IMR-90 (cell line): Measurements from ENCODE around the gene ZCCHC3. TPM values are rescaled to one million over a fixed set of nuclear protein-coding genes. Genes with fewer than 3 reads are reported as not detected.

Source experiments
- ATAC-seq: fragments of 200-7000 bp; cut with Tn5 transposase; 2 replicates; pipeline ENCODE4 v1.9.1; 2020; ENCODE audit warnings: low read depth, mild to moderate bottlenecking, moderate library complexity
- BruUV-seq: library from RNA; stranded (reverse); fragments of 400-500 nt; replicated peaks from 2 replicates; lab custom pipeline; 2021; lab: Mats Ljungman, UMichigan
- CTCF ChIA-PET: fragments of 300-600 bp; formaldehyde crosslinking; extraction: SDS; loops from one replicate; lab custom pipeline; 2021; ENCODE audit warnings: antibody characterized with exemption; lab: Yijun Ruan, JAX
- POLR2A ChIA-PET: fragments of 300-600 bp; sonication (Branson Sonifier 250); formaldehyde crosslinking; loops from one replicate; lab custom pipeline; 2022; ENCODE audit warnings: antibody characterized with exemption; ENCODE audit not compliant: unreplicated experiment; lab: Charles Lee
- DNase-seq: peaks from one replicate; pipeline ENCODE4 v3.0.0; 2013
- H2AFZ ChIP-seq: replicated peaks from 2 replicates; pipeline ENCODE3; 2013; ENCODE audit warnings: low read length, mild to moderate bottlenecking; ENCODE audit not compliant: poor library complexity
- H2AK5ac ChIP-seq: 2 replicates; pipeline ENCODE4 v1.6.1; 2013; ENCODE audit warnings: low read depth, low read length, inconsistent platforms
- H2AK9ac ChIP-seq: replicated peaks from 2 replicates; pipeline ENCODE3; 2013; ENCODE audit warnings: mild to moderate bottlenecking, low read depth, low read length, moderate library complexity; ENCODE audit not compliant: poor library complexity
- H2BK120ac ChIP-seq: 2 replicates; pipeline ENCODE4 v1.6.1; 2013; ENCODE audit warnings: low read depth, low read length, inconsistent platforms
- H2BK15ac ChIP-seq: 3 replicates; pipeline ENCODE4 v1.6.1; 2013; ENCODE audit warnings: low read depth, low read length, inconsistent platforms
- H2BK20ac ChIP-seq: 2 replicates; pipeline ENCODE4 v1.6.1; 2013; ENCODE audit warnings: low read depth, mild to moderate bottlenecking, inconsistent platforms, low read length, moderate library complexity
- H2BK5ac ChIP-seq: 2 replicates; pipeline ENCODE4 v1.6.1; 2013; ENCODE audit warnings: mild to moderate bottlenecking, low read depth, low read length, inconsistent platforms; ENCODE audit not compliant: poor library complexity, severe bottlenecking
- H3K14ac ChIP-seq: replicated peaks from 2 replicates; pipeline ENCODE4 v1.6.1; 2013; ENCODE audit warnings: low read depth, low read length, inconsistent platforms
- H3K18ac ChIP-seq: 2 replicates; pipeline ENCODE4 v1.6.1; 2013; ENCODE audit warnings: low read depth, low read length, control low read depth
- H3K23ac ChIP-seq: 2 replicates; pipeline ENCODE4 v1.6.1; 2013; ENCODE audit warnings: low read depth, low read length, inconsistent platforms
- H3K27ac ChIP-seq: 2 replicates; pipeline ENCODE4 v1.5.1; 2013; ENCODE audit warnings: mild to moderate bottlenecking, control low read depth, low read length; ENCODE audit not compliant: insufficient read depth
- H3K27me3 ChIP-seq: 2 replicates; pipeline ENCODE4 v1.6.1; 2013; ENCODE audit warnings: low read length; ENCODE audit not compliant: control insufficient read depth, insufficient read depth
- H3K36me3 ChIP-seq: 2 replicates; pipeline ENCODE4 v1.6.1; 2013; ENCODE audit warnings: low read length, mixed read lengths; ENCODE audit not compliant: control insufficient read depth, insufficient read depth
- H3K4ac ChIP-seq: 2 replicates; pipeline ENCODE4 v1.6.1; 2013; ENCODE audit warnings: low read depth, low read length, inconsistent platforms
- H3K4me1 ChIP-seq: 2 replicates; pipeline ENCODE4 v1.6.1; 2013; ENCODE audit warnings: low read length, mixed read lengths; ENCODE audit not compliant: control insufficient read depth, insufficient read depth
- H3K4me2 ChIP-seq: 2 replicates; pipeline ENCODE4 v1.6.1; 2013; ENCODE audit warnings: low read depth, mild to moderate bottlenecking, control low read depth, low read length, moderate library complexity
- H3K4me3 ChIP-seq: 2 replicates; pipeline ENCODE4 v1.5.1; 2013; ENCODE audit warnings: low read depth, mild to moderate bottlenecking, control low read depth, low read length, moderate library complexity; ENCODE audit not compliant: insufficient read depth
- H3K56ac ChIP-seq: 2 replicates; pipeline ENCODE4 v1.6.1; 2013; ENCODE audit warnings: low read length, inconsistent platforms; ENCODE audit not compliant: insufficient read depth; ENCODE audit errors: extremely low read depth
- H3K79me1 ChIP-seq, 2 experiments: 2 replicates each; pipeline ENCODE4 v1.6.1; 2013; ENCODE audit warnings: low read length in 2 of 2, inconsistent platforms in 1 of 2, low read depth in 1 of 2
- H3K9ac ChIP-seq: 2 replicates; pipeline ENCODE4 v1.6.1; 2013; ENCODE audit warnings: low read depth, low read length, control low read depth
- H3K9me1 ChIP-seq: 2 replicates; pipeline ENCODE4 v1.6.1; 2013; ENCODE audit warnings: low read length, inconsistent platforms; ENCODE audit not compliant: insufficient read depth
- H3K9me3 ChIP-seq: 2 replicates; pipeline ENCODE4 v1.6.1; 2013; ENCODE audit warnings: low read length; ENCODE audit not compliant: control insufficient read depth, insufficient read depth
- H4K20me1 ChIP-seq: 2 replicates; pipeline ENCODE4 v1.6.1; 2013; ENCODE audit warnings: low read length, inconsistent platforms; ENCODE audit not compliant: insufficient read depth
- H4K5ac ChIP-seq: 2 replicates; pipeline ENCODE4 v1.6.1; 2013; ENCODE audit warnings: mild to moderate bottlenecking, low read depth, low read length, control low read depth
- H4K8ac ChIP-seq, 2 experiments: 2 replicates each; pipeline ENCODE4 v1.6.1; 2013; ENCODE audit warnings: low read depth in 2 of 2, low read length in 2 of 2, control low read depth in 1 of 2, inconsistent platforms in 1 of 2
- H4K91ac ChIP-seq: 2 replicates; pipeline ENCODE4 v1.6.1; 2013; ENCODE audit warnings: low read depth, low read length, inconsistent platforms; ENCODE audit not compliant: insufficient read depth
- BHLHE40 ChIP-seq: fragments of 150-350 bp; IDR thresholded peaks from 2 replicates; pipeline ENCODE4 v1.6.1; 2016; ENCODE audit warnings: mild to moderate bottlenecking, low read depth, low read length
- CEBPB ChIP-seq: IDR thresholded peaks from 2 replicates; pipeline ENCODE4 v1.6.1; 2012; ENCODE audit warnings: low read depth, low read length, improper control_type of control experiment
- CHD1 ChIP-seq: IDR thresholded peaks from 2 replicates; pipeline ENCODE4 v1.6.1; 2012; ENCODE audit warnings: low read depth, low read length, improper control_type of control experiment
- CTCF ChIP-seq: conservative IDR thresholded peaks from 2 replicates; pipeline ENCODE4 v1.5.1; 2012; ENCODE audit warnings: mild to moderate bottlenecking, low read depth, low read length, improper control_type of control experiment
- ELK1 ChIP-seq: fragments of 150-350 bp; IDR thresholded peaks from 2 replicates; pipeline ENCODE4 v1.6.1; 2016; ENCODE audit warnings: low read depth, mild to moderate bottlenecking, low read length, moderate library complexity, borderline replicate concordance
- FOS ChIP-seq: fragments of 150-350 bp; IDR thresholded peaks from 2 replicates; pipeline ENCODE4 v1.6.1; 2016; ENCODE audit warnings: low read depth, low read length
- MAFK ChIP-seq: IDR thresholded peaks from 2 replicates; pipeline ENCODE4 v1.6.1; 2012; ENCODE audit warnings: low read depth, low read length, improper control_type of control experiment
- MAZ ChIP-seq: IDR thresholded peaks from 2 replicates; pipeline ENCODE4 v1.6.1; 2012; ENCODE audit warnings: low read depth, mild to moderate bottlenecking, low read length, improper control_type of control experiment, moderate library complexity, borderline replicate concordance
- MXI1 ChIP-seq: IDR thresholded peaks from 2 replicates; pipeline ENCODE4 v1.6.1; 2012; ENCODE audit warnings: low read depth, mild to moderate bottlenecking, low read length, moderate library complexity, borderline replicate concordance
- NFE2L2 ChIP-seq: fragments of 150-350 bp; IDR thresholded peaks from 2 replicates; pipeline ENCODE4 v1.6.1; 2016; ENCODE audit warnings: low read depth, mild to moderate bottlenecking, low read length
- POLR2A ChIP-seq: IDR thresholded peaks from 2 replicates; pipeline ENCODE4 v1.6.1; 2012; ENCODE audit warnings: mild to moderate bottlenecking, low read depth, low read length
- RAD21 ChIP-seq: IDR thresholded peaks from 2 replicates; pipeline ENCODE4 v1.6.1; 2012; ENCODE audit warnings: low read length, improper control_type of control experiment
- RCOR1 ChIP-seq: IDR thresholded peaks from 2 replicates; pipeline ENCODE4 v1.6.1; 2012; ENCODE audit warnings: mild to moderate bottlenecking, low read length, improper control_type of control experiment; ENCODE audit not compliant: insufficient replicate concordance
- RFX5 ChIP-seq: IDR thresholded peaks from 2 replicates; pipeline ENCODE4 v1.8.0; 2012; ENCODE audit warnings: low read depth, mild to moderate bottlenecking, low read length, moderate library complexity
- USF2 ChIP-seq: fragments of 150-350 bp; IDR thresholded peaks from 2 replicates; pipeline ENCODE4 v1.6.1; 2017; ENCODE audit warnings: mild to moderate bottlenecking, antibody characterized with exemption, low read length, low read depth
- WGBS, 2 experiments: methylation state at CpG; one replicate each; pipeline versions ENCODE4 v1.1.5 to v1.1.7; 2013; ENCODE audit warnings: missing lambda C conversion rate in 2 of 2; ENCODE audit not compliant: insufficient read length in 1 of 2; ENCODE audit errors: extremely low coverage in 2 of 2; 5-methylcytosine and 5-hydroxymethylcytosine counted together
- dilution Hi-C: fragments of 300-500 bp; cut with HindIII; formaldehyde crosslinking; loops from one replicate; pipeline ENCODE4 v1.14.3; 2018; ENCODE audit warnings: low sequenced_read_pairs; ENCODE audit not compliant: unreplicated experiment
- in situ Hi-C: fragments of 300-500 bp; cut with MboI; formaldehyde crosslinking; loops from 3 replicates; pipeline ENCODE4 v1.14.3; 2019; ENCODE audit warnings: low sequenced_read_pairs, inconsistent platforms, mixed read lengths
- intact Hi-C: fragments of 100-400 bp; cut with micrococcal nuclease; formaldehyde crosslinking; loops from 2 replicates; pipeline ENCODE4 v1.10.0; 2022
- polyA plus RNA-seq, 3 experiments: library from polyadenylated mRNA; depleted of rRNA; stranded (reverse); fragments of >200 nt; gene quantifications; 2 replicates each; pipeline ENCODE4 v1.2.3, GENCODE V29; 2012; ENCODE audit warnings: low replicate concordance in 1 of 3
- total RNA-seq: library from RNA; depleted of rRNA; stranded (reverse); fragments of >200 nt; gene quantifications from 2 replicates; pipeline ENCODE4 v1.2.3, GENCODE V29; 2012

The ZCCHC3 gene
- total and polyA plus RNA-seq, 2 of the 4 experiments (the other 2 are of a cell fraction): 8.2 to 10.9 TPM

GRCh38 chr20:348972-349841 is 51.8 kb downstream of the ZCCHC3 start:
- Histone ChIP-seq H3K9me3 (no peaks in the 10 kb centered on the region), H4K91ac (no peak overlapping the region), H3K27ac (no peak overlapping the region), H3K4me1 (peaks cover 8% of the 10 kb centered on the region), H3K4me2 (no peak overlapping the region), H3K4ac (no peak overlapping the region), H3K27me3 (no peaks in the 10 kb centered on the region), H3K14ac (no peak overlapping the region), H3K79me1 (peaks cover 12 to 30% of the 10 kb centered on the region in 2 experiments; a peak in 3 of 4 replicates), H2BK15ac (no peak overlapping the region), H2BK20ac (no peak overlapping the region), H2BK120ac (no peak overlapping the region), H4K8ac (no peak overlapping the region), H4K5ac (no peak overlapping the region), H3K56ac (no peak overlapping the region), H2AFZ (no peak overlapping the region), H3K36me3 (peaks cover 14% of the 10 kb centered on the region), H3K4me3 (no peak overlapping the region), H2BK5ac (no peak overlapping the region), H3K9ac (no peak overlapping the region), H4K20me1 (peaks cover 9% of the 10 kb centered on the region), H2AK9ac (no peak overlapping the region), H3K18ac (no peak overlapping the region), H3K23ac (no peak overlapping the region), H2AK5ac (no peak overlapping the region), H3K9me1 (peaks cover 13% of the 10 kb centered on the region)
- in situ Hi-C loops (no loop called here), intact Hi-C loops (no loop called here), dilution Hi-C loops (no loop called here)
- DNase-seq (no peak), ATAC-seq (no peak)
- 90% methylated on average over 5 of the region's 19 CpGs; no CpG with 5 or more reads in 1 of the 2 experiments for WGBS, 2 experiments
- POLR2A ChIA-PET: no interaction called here
- CTCF ChIA-PET: no interaction called here
- no TSS peak for BruUV-seq
- no peak for TF ChIP-seq RCOR1
- no peak for TF ChIP-seq USF2
- TF ChIP-seq MAFK: no peak
- TF ChIP-seq NFE2L2: no peak
- no peak for TF ChIP-seq MXI1
- no peak for TF ChIP-seq CHD1
- no peak for TF ChIP-seq ELK1
- no peak for TF ChIP-seq CEBPB
- TF ChIP-seq FOS: no peak
- TF ChIP-seq CTCF: no peak
- TF ChIP-seq RFX5: no peak
- TF ChIP-seq POLR2A: no peak
- no peak for TF ChIP-seq BHLHE40
- TF ChIP-seq RAD21: no peak
- no peak for TF ChIP-seq MAZ
